Measurements from ENCODE around the gene LRRC17. TPM values are rescaled to one million over a fixed set of nuclear protein-coding genes. Genes with fewer than 3 reads are reported as not detected.

Gene LRRC17
- polyA plus RNA-seq, 1 experiment: 964 TPM

DNA sequence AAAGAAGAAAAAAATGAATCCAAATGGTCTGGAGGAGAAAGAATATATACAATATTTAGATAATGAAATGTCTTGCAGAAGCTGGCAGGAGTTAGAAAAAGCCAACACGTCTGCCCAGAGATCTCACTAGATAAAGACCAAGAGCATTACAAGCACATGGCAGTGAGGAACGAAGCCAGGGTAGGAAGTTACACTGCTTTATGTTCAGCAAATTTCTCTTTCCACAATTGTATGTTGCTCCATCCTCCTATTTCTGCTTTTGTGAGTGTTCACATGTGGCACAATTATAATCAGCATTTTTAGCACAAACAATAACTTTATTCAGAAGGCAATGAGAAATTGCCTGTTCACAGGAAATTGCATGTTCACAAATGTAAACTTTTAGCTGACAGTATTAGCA, 53.7 kb downstream of the LRRC17 start:
- H3K9me3 ChIP-seq (ENCODE audit: control insufficient read depth, insufficient read depth, low read length): no peaks in the 10 kb centered on the region
- H3K27ac ChIP-seq (ENCODE audit: low read depth, low read length): no peak overlapping the region
- CTCF ChIA-PET: no interaction called here
- TF ChIP-seq, protein P1, sequence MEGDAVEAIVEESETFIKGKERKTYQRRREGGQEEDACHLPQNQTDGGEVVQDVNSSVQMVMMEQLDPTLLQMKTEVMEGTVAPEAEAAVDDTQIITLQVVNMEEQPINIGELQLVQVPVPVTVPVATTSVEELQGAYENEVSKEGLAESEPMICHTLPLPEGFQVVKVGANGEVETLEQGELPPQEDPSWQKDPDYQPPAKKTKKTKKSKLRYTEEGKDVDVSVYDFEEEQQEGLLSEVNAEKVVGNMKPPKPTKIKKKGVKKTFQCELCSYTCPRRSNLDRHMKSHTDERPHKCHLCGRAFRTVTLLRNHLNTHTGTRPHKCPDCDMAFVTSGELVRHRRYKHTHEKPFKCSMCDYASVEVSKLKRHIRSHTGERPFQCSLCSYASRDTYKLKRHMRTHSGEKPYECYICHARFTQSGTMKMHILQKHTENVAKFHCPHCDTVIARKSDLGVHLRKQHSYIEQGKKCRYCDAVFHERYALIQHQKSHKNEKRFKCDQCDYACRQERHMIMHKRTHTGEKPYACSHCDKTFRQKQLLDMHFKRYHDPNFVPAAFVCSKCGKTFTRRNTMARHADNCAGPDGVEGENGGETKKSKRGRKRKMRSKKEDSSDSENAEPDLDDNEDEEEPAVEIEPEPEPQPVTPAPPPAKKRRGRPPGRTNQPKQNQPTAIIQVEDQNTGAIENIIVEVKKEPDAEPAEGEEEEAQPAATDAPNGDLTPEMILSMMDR (IDR thresholded peaks at IDR 0.05; ENCODE audit: low read depth, low read length): no peak
- no peak overlapping the region for H3K4me3 ChIP-seq (ENCODE audit: low read depth, low read length)
- POLR2A ChIA-PET: no interaction called here
- no peak for DNase-seq (ENCODE audit: low read depth, low spot score)
- H3K27me3 ChIP-seq (ENCODE audit: control insufficient read depth, insufficient read depth, low read length): no peaks in the 10 kb centered on the region

DNA sequence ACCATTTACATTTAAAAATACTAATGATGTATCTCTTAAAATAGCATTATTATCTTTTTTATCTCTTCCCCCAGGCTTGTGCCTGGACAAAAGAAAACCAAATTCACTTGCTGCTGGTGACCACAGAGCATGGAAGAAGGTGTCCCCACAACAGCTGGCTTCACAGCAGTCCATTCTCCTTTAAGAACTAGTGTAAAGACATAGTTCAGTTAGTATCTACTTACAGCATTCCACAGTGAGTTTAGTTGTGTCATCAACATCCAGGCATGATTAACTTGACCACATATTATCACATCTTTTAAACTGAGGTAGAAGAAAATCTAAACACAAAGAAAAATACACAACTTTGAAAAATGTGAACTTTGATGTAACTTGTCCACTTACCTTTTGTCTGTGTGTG, 55.0 kb downstream of the LRRC17 start:
- POLR2A ChIA-PET: no interaction called here
- TF ChIP-seq, protein P1 (IDR thresholded peaks at IDR 0.05; ENCODE audit: low read depth, low read length): no peak

DNA sequence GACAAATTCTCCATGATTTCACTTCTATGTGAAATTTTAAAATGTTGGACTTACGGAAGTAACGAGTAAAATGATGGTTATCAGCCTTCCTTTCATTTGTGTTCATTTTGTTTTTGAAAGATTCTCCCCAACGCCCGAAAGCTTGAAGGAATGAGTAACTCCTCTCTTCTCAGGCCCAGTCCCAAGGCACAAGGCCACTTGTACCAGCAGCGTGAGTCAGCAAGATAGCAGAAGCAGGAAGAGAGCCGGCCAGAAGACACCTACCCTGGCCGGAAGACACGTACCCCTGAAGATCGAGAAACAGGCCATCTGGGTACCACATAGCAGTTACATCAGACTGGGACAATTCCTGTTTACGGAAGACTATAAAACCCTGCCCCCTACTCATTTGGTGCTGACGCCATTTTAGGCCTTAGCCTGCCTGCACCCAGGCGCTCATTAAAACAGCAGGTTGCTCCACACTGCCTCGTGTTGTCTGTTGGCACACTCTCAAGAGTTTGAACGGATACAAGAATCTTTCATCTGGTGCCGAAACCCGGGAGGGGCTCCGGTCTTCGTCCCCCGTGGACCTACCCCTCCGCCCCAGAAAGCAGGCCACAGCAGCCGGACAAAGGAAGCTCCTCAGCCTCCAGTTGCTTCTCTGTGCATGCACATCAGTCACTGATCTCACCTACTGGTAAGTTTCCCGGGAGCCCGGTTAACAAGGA, 60.4 kb downstream of the LRRC17 start:
- H3K27ac ChIP-seq (ENCODE audit: low read depth, low read length): no peak overlapping the region
- no peak for DNase-seq (ENCODE audit: low read depth, low spot score)
- no peaks in the 10 kb centered on the region for H3K27me3 ChIP-seq (ENCODE audit: control insufficient read depth, insufficient read depth, low read length)
- H3K9me3 ChIP-seq (ENCODE audit: control insufficient read depth, insufficient read depth, low read length): peaks cover 7% of the 10 kb centered on the region
- ChIA-PET CTCF (no interaction called here), POLR2A (no interaction called here)
- H3K4me3 ChIP-seq (ENCODE audit: low read depth, low read length): no peak overlapping the region
- TF ChIP-seq, protein P1 (IDR thresholded peaks at IDR 0.05; ENCODE audit: low read depth, low read length): no peak

More for the DNA sequence above, 55.0 kb downstream of the LRRC17 start:
- Histone ChIP-seq H3K27me3 (ENCODE audit: control insufficient read depth, insufficient read depth, low read length) (no peaks in the 10 kb centered on the region), H3K4me3 (ENCODE audit: low read depth, low read length) (no peak overlapping the region), H3K9me3 (ENCODE audit: control insufficient read depth, insufficient read depth, low read length) (no peaks in the 10 kb centered on the region), H3K27ac (ENCODE audit: low read depth, low read length) (no peak overlapping the region)
- DNase-seq (ENCODE audit: low read depth, low spot score): peak; percentile 42
- CTCF ChIA-PET: no interaction called here

DNA sequence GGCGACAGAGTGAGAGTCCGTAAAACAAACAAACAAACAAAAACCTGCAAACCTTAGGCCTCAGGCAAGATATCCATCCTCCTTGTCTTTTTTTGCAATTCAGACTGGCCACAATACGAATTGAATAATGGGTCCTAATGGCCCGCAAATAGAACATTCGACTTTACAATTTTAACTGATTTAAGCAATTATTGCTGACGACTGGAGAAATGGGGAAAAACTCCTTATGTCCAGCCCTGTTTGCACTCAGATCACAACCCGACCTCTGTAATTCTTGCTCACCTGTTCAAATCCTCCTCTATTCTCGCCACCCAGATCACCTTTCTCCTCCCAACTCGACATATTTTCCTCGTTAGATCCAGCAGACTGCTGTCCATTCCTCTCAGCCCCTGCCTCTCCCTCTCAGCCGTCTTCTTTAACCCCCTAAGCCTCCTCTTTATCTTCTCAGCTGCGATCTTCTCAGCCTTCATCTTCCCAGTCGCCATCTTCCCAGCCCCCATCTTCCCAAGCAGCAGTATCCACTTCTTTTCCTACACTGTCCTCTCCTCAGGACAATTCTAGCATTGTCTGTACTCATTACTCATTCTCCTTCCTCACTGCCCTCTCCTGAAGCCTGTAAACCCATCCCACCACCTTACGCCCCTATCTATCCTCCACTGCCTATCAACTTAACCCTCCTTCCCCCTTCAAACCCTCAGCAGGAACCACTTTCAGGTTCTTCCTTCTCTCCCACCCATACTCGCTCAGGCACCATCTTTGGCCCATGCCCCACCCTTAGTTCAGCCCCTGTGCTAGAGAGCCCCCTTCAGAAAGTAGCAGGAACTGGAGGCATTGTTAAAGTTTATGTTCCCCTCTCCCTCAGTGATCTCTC, 61.8 kb downstream of the LRRC17 start:
- Histone ChIP-seq H3K9me3 (ENCODE audit: control insufficient read depth, insufficient read depth, low read length) (peaks cover 7% of the 10 kb centered on the region), H3K27ac (ENCODE audit: low read depth, low read length) (no peak overlapping the region), H3K27me3 (ENCODE audit: control insufficient read depth, insufficient read depth, low read length) (no peaks in the 10 kb centered on the region), H3K4me3 (ENCODE audit: low read depth, low read length) (no peak overlapping the region)
- CTCF ChIA-PET: no interaction called here
- POLR2A ChIA-PET: no interaction called here
- TF ChIP-seq, protein P1 (IDR thresholded peaks at IDR 0.05; ENCODE audit: low read depth, low read length): no peak
- DNase-seq (ENCODE audit: low read depth, low spot score): no peak

GRCh38 chr7:102975854-102976253, 63.1 kb downstream of the LRRC17 start:
- Histone ChIP-seq H3K4me3 (ENCODE audit: low read depth, low read length) (no peak overlapping the region), H3K27me3 (ENCODE audit: control insufficient read depth, insufficient read depth, low read length) (no peaks in the 10 kb centered on the region)

More at GRCh38 chr7:102975854-102976253, 63.1 kb downstream of the LRRC17 start:
- TF ChIP-seq, protein P1 (IDR thresholded peaks at IDR 0.05; ENCODE audit: low read depth, low read length): no peak
- DNase-seq (ENCODE audit: low read depth, low spot score): no peak
- Histone ChIP-seq H3K27ac (ENCODE audit: low read depth, low read length) (no peak overlapping the region), H3K9me3 (ENCODE audit: control insufficient read depth, insufficient read depth, low read length) (peaks cover 7% of the 10 kb centered on the region)
- ChIA-PET CTCF (no interaction called here), POLR2A (no interaction called here)

Measured in AG04450 (cell line).